Measurements from ENCODE around the gene PTPRN2. TPM values are rescaled to one million over a fixed set of nuclear protein-coding genes. Genes with fewer than 3 reads are reported as not detected.

Gene PTPRN2
- total RNA-seq, 1 experiment from 2014 or later: 2.1 TPM

DNA sequence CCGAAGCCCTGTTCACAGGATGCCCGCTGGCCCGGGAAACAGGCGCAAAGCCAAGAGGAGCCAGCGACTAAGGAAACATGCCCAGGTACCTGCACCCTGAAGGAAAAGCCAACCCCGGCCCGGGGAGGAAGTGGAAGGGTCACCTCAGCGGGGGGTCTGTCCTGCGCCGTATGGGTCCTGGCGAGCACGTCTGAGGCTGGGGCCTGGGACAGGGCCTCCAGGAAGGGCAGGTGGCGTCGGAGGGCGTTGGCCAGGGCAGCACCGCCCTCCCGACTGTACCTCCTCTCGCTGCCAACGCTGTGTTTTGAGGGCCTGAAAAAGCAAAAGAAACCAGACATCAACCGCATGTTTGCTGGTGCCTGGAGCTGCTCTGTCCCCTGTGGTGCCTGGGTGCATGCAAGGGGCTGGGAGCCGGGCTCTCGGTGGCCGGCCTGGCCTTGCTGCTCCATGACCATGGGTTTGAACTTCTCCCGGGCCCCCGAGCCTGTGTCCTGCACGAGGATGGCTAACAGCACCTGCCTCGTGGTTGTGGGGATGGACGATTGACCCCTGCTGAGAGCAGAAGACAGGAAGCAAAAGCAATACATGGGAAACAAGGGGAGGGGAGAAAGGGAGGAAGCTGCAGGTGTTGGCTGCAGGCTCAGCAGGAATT, 395.3 kb downstream of the PTPRN2 start:
- no peak overlapping the region for H2AFZ ChIP-seq (ENCODE audit: low read depth, low read length, poor library complexity, severe bottlenecking)
- ATAC-seq (no peak), DNase-seq (ENCODE audit: low read depth, low spot score) (no peak)
- H3K4me3 ChIP-seq (replicated peaks in 1 of 2; ENCODE audit: low read depth in 1 of 2, low read length in 2 of 2): no peak overlapping the region
- intact Hi-C loops (cut with micrococcal nuclease): no loop called here
- no peaks in the 10 kb centered on the region for H3K9me2 ChIP-seq (ENCODE audit: insufficient read depth)
- H3K4me2 ChIP-seq (ENCODE audit: low read length): no peak overlapping the region
- H3K36me3 ChIP-seq (ENCODE audit: control insufficient read depth in 1 of 2, insufficient read depth in 2 of 2, low read length in 2 of 2): no peaks in the 10 kb centered on the region
- H3K9me3 ChIP-seq (ENCODE audit: control insufficient read depth in 1 of 2, insufficient read depth in 1 of 2, low read depth in 1 of 2, low read length in 2 of 2): no peaks in the 10 kb centered on the region; a peak in 2 of 4 replicates
- ChIA-PET CTCF (no interaction called here), POLR2A (no interaction called here), RAD21 (ENCODE audit: low non-redundant PET in 1 of 2, low total read pairs in 2 of 2, uncharacterized antibody in 2 of 2, unreplicated experiment in 2 of 2) (no interaction called here)
- no peaks in the 10 kb centered on the region for H3K4me1 ChIP-seq (ENCODE audit: control insufficient read depth in 1 of 2, insufficient read depth in 2 of 2, low read length in 2 of 2)
- no TSS peak for BruUV-seq (replicated peaks)
- no peaks in the 10 kb centered on the region for H3K27me3 ChIP-seq (ENCODE audit: insufficient read depth, low read length)
- no peaks in the 10 kb centered on the region for H4K20me1 ChIP-seq (ENCODE audit: insufficient read depth)
- no peak overlapping the region for H3K9ac ChIP-seq (ENCODE audit: low read length)
- H3K27ac ChIP-seq (ENCODE audit: low read depth, low read length): no peak overlapping the region
- no peak for TF ChIP-seq YY1 (IDR thresholded peaks at IDR 0.05; ENCODE audit: extremely low read depth, insufficient replicate concordance, low read depth, low read length)
- no peak for TF ChIP-seq POLR2A (IDR thresholded peaks at IDR 0.05; ENCODE audit: borderline replicate concordance, extremely low read depth, insufficient read depth, insufficient read length)
- TF ChIP-seq, protein P1, sequence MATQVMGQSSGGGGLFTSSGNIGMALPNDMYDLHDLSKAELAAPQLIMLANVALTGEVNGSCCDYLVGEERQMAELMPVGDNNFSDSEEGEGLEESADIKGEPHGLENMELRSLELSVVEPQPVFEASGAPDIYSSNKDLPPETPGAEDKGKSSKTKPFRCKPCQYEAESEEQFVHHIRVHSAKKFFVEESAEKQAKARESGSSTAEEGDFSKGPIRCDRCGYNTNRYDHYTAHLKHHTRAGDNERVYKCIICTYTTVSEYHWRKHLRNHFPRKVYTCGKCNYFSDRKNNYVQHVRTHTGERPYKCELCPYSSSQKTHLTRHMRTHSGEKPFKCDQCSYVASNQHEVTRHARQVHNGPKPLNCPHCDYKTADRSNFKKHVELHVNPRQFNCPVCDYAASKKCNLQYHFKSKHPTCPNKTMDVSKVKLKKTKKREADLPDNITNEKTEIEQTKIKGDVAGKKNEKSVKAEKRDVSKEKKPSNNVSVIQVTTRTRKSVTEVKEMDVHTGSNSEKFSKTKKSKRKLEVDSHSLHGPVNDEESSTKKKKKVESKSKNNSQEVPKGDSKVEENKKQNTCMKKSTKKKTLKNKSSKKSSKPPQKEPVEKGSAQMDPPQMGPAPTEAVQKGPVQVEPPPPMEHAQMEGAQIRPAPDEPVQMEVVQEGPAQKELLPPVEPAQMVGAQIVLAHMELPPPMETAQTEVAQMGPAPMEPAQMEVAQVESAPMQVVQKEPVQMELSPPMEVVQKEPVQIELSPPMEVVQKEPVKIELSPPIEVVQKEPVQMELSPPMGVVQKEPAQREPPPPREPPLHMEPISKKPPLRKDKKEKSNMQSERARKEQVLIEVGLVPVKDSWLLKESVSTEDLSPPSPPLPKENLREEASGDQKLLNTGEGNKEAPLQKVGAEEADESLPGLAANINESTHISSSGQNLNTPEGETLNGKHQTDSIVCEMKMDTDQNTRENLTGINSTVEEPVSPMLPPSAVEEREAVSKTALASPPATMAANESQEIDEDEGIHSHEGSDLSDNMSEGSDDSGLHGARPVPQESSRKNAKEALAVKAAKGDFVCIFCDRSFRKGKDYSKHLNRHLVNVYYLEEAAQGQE (IDR thresholded peaks at IDR 0.05; ENCODE audit: low read depth): no peak
- TF ChIP-seq ZNF274 (IDR thresholded peaks at IDR 0.05; ENCODE audit: low read depth, low read length): no peak
- no peak for TF ChIP-seq CEBPB (IDR thresholded peaks at IDR 0.05; ENCODE audit: low read depth)
- no peak for TF ChIP-seq SRF (IDR thresholded peaks at IDR 0.05; ENCODE audit: low read depth)
- TF ChIP-seq ELF1 (IDR thresholded peaks at IDR 0.05; ENCODE audit: borderline replicate concordance, low read depth): no peak
- TF ChIP-seq, protein P2, sequence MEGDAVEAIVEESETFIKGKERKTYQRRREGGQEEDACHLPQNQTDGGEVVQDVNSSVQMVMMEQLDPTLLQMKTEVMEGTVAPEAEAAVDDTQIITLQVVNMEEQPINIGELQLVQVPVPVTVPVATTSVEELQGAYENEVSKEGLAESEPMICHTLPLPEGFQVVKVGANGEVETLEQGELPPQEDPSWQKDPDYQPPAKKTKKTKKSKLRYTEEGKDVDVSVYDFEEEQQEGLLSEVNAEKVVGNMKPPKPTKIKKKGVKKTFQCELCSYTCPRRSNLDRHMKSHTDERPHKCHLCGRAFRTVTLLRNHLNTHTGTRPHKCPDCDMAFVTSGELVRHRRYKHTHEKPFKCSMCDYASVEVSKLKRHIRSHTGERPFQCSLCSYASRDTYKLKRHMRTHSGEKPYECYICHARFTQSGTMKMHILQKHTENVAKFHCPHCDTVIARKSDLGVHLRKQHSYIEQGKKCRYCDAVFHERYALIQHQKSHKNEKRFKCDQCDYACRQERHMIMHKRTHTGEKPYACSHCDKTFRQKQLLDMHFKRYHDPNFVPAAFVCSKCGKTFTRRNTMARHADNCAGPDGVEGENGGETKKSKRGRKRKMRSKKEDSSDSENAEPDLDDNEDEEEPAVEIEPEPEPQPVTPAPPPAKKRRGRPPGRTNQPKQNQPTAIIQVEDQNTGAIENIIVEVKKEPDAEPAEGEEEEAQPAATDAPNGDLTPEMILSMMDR (IDR thresholded peaks at IDR 0.05 in 2 of 3, conservative IDR thresholded peaks at IDR 0.05 in 1 of 3; ENCODE audit: borderline replicate concordance in 1 of 3, insufficient read depth in 1 of 3, low read depth in 2 of 3, low read length in 2 of 3): no peak
- TF ChIP-seq POLR2AphosphoS5 (IDR thresholded peaks at IDR 0.05; ENCODE audit: low read depth, low read length): no peak
- TF ChIP-seq RAD21 (IDR thresholded peaks at IDR 0.05; ENCODE audit: low read depth): no peak
- TF ChIP-seq FOSL1 (IDR thresholded peaks at IDR 0.05; ENCODE audit: low read depth): no peak
- TF ChIP-seq SIN3A (IDR thresholded peaks at IDR 0.05; ENCODE audit: low read depth): no peak
- TF ChIP-seq, protein P3, sequence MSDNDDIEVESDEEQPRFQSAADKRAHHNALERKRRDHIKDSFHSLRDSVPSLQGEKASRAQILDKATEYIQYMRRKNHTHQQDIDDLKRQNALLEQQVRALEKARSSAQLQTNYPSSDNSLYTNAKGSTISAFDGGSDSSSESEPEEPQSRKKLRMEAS (IDR thresholded peaks at IDR 0.05): no peak
- H3K79me2 ChIP-seq (ENCODE audit: insufficient read depth, low read length): no peaks in the 10 kb centered on the region
